Left lung (tissue), 10 donors: ENCODE results near the gene HSP90B1. TPM values are rescaled to one million over a fixed set of nuclear protein-coding genes. Genes with fewer than 3 reads are reported as not detected.

Source experiments
- ATAC-seq: fragments of 200-7000 bp; cut with Tn5 transposase; one replicate; pipeline ENCODE4 v1.9.1; 2020; ENCODE audit warnings: moderate library complexity
- DNase-seq, 4 donors: peaks; one replicate each; pipeline ENCODE4 v3.0.0-alpha.2; 2013 to 2020
- H3K27ac ChIP-seq, 2 donors: fragments of 200-600 bp; sonication (generic) in 1 of 2; one replicate each; pipeline versions ENCODE4 v1.5.0 to v1.8.0; 2020 to 2021
- H3K27me3 ChIP-seq, 2 donors: fragments of 200-600 bp; sonication (generic) in 1 of 2; one replicate each; pipeline versions ENCODE4 v1.5.0 to v1.8.0; 2020 to 2021
- H3K36me3 ChIP-seq, 2 donors: fragments of 200-600 bp; sonication (generic) in 1 of 2; one replicate each; pipeline versions ENCODE4 v1.5.0 to v1.8.0; 2020 to 2021
- H3K4me1 ChIP-seq, 2 donors: fragments of 200-600 bp; one replicate each; pipeline ENCODE4 v1.8.0; 2021
- H3K4me3 ChIP-seq, 2 donors: fragments of 200-600 bp; sonication (generic) in 1 of 2; one replicate each; pipeline versions ENCODE4 v1.5.0 to v1.8.0; 2020 to 2021; ENCODE audit warnings: mild to moderate bottlenecking in 1 of 2
- H3K9me3 ChIP-seq, 2 donors: fragments of 200-600 bp; sonication (generic) in 1 of 2; one replicate each; pipeline versions ENCODE4 v1.5.0 to v1.8.0; 2020 to 2021
- intact Hi-C, 2 donors: fragments of 100-400 bp; cut with DNase I; formaldehyde crosslinking; loops; one replicate each; pipeline versions ENCODE4 v1.11.2 to v1.14.2; 2022
- polyA plus RNA-seq, 6 donors: library from polyadenylated mRNA; unstranded; fragments of 120-200 nt; gene quantifications; one replicate each; pipeline ENCODE4 v1.2.1, GENCODE V29; 2013; ENCODE audit not compliant: insufficient read length in 6 of 6
- total RNA-seq, 2 donors: library from RNA; stranded (reverse); fragmentation: NEBNext Ultra II Directional; extraction: Animal tissue kit (Norgen Biotek cat#: 25700); gene quantifications; one replicate each; pipeline ENCODE4 v1.2.1, GENCODE V29; 2021
- TF ChIP-seq, protein P1 (sequence below), 2 donors: fragments of 200-600 bp; sonication (generic) in 1 of 2; IDR thresholded peaks; one replicate each; pipeline versions ENCODE4 v1.5.0 to v1.8.0; 2021; ENCODE audit warnings: antibody characterized with exemption in 2 of 2
- donor health status: DM: no; HTN: yes; CAD: no.
- donor health status: DM: no; HTN: no; CAD: no.

Gene HSP90B1
- total and polyA plus RNA-seq, 8 donors = 679 to 1,097 (median 761) TPM

DNA sequence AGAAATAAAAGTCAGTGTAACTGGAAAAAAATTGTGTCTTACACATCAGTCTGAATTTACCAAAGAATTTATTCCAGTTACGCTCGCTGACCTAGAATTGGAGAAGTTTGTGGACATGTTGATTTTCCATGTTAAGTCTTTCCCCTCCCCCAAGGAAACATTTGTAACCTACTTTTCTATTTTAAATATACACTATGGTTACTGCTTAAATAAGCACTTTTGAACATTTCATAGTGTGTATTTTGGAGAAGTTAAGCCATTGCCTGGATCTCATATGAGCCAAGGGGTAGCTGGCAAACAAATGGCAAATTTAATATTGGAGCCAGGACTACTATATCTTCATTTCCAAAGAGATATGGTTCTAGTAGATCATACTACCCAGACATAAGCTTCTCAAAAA is 46.3 kb upstream of the HSP90B1 start:
- DNase-seq = no peak
- H3K4me3 ChIP-seq = no peak overlapping the region
- H3K9me3 ChIP-seq = no peaks in the 10 kb centered on the region
- H3K36me3 ChIP-seq = no peaks in the 10 kb centered on the region
- no peak overlapping the region for H3K27ac ChIP-seq
- TF ChIP-seq, protein P1, sequence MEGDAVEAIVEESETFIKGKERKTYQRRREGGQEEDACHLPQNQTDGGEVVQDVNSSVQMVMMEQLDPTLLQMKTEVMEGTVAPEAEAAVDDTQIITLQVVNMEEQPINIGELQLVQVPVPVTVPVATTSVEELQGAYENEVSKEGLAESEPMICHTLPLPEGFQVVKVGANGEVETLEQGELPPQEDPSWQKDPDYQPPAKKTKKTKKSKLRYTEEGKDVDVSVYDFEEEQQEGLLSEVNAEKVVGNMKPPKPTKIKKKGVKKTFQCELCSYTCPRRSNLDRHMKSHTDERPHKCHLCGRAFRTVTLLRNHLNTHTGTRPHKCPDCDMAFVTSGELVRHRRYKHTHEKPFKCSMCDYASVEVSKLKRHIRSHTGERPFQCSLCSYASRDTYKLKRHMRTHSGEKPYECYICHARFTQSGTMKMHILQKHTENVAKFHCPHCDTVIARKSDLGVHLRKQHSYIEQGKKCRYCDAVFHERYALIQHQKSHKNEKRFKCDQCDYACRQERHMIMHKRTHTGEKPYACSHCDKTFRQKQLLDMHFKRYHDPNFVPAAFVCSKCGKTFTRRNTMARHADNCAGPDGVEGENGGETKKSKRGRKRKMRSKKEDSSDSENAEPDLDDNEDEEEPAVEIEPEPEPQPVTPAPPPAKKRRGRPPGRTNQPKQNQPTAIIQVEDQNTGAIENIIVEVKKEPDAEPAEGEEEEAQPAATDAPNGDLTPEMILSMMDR (IDR thresholded peaks at IDR 0.05) = no peak
- no peaks in the 10 kb centered on the region for H3K27me3 ChIP-seq
- no peak for ATAC-seq
- intact Hi-C loops = no loop called here
- H3K4me1 ChIP-seq = no peaks in the 10 kb centered on the region

DNA sequence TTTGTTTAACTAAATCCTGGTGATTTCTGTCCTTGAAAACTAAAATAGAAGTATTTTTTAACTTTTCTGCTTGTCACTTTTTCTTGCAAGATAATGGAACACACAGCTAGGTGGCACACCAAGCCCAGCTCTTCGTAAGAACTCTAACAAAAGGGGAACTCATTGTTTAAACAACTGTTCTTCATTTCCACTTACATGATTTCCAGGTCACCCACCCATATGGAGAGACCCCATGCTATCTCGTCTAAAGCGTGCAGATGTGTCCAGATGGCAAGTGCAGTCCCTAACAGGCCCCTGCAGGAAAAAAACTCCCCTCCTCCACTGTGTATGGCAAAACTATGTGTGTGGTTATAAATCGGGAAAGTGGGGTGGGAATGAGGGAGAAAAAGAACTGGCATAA is 45.9 kb upstream of the HSP90B1 start:
- H3K27ac ChIP-seq = no peak overlapping the region
- no peak overlapping the region for H3K4me3 ChIP-seq
- no peaks in the 10 kb centered on the region for H3K27me3 ChIP-seq
- TF ChIP-seq, protein P1 (IDR thresholded peaks at IDR 0.05) = no peak
- no peaks in the 10 kb centered on the region for H3K4me1 ChIP-seq
- ATAC-seq (peak; percentile 58), DNase-seq (peak in 1 of 4 donors; percentile 44)
- no peaks in the 10 kb centered on the region for H3K36me3 ChIP-seq
- intact Hi-C loops = no loop called here
- H3K9me3 ChIP-seq = no peaks in the 10 kb centered on the region

DNA sequence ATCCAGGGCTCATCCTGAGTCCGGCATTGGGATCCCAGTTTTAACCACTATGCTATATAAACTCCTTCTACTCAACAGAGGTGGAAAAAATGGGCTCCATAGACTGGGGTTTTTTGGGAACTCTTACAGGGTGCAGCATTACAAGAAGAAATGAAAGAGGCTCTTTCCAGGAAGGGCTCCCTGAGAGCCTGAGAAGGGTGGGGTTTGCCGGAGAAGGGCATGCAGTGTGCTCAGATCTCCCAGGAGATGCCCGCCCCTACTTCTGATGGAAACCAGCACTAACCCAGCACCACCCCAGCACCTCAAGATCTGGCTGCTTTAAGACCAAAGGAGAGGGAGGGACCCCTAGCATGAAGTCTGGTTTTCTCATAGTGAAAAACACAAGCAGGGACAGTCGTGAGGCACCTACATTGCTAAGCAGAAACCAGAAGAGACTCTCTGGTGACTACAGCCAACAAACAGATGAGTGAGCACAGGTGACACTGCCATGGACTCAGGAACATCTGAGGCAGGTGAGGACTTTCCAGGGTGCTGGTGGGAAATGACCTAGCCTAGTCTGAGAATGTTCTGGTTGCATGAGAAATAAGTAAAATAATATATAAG is 43.9 kb upstream of the HSP90B1 start:
- TF ChIP-seq, protein P1 (IDR thresholded peaks at IDR 0.05) = no peak
- intact Hi-C loops = no loop called here

DNA sequence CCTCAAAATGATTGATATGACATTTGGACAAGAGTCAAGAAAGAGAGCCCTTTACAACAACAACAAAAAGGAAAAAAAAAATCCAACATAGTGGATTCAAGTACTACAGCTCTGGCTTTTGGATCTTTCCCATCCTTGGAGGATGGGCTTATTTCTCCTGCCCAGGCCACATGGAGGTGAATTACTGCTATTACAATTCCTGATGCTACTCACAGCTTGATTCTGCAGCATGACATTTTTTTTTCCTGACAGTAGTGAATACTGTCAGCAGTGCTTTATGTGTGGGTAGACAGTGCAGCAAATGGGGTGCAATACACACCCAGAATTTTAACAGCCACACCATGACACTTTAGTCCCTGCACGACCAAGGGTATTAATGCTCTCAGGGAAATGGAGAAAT is 42.5 kb upstream of the HSP90B1 start:
- ATAC-seq = no peak
- intact Hi-C loops = no loop called here
- TF ChIP-seq, protein P1 (IDR thresholded peaks at IDR 0.05) = no peak
- no peak overlapping the region for H3K4me3 ChIP-seq
- H3K27ac ChIP-seq = no peak overlapping the region
- H3K9me3 ChIP-seq = no peaks in the 10 kb centered on the region
- no peaks in the 10 kb centered on the region for H3K36me3 ChIP-seq
- DNase-seq = no peak
- H3K4me1 ChIP-seq = no peaks in the 10 kb centered on the region
- no peaks in the 10 kb centered on the region for H3K27me3 ChIP-seq

More for the DNA sequence above, 43.9 kb upstream of the HSP90B1 start:
- Histone ChIP-seq H3K27me3 (no peaks in the 10 kb centered on the region), H3K4me1 (no peaks in the 10 kb centered on the region), H3K36me3 (no peaks in the 10 kb centered on the region), H3K27ac (no peak overlapping the region), H3K4me3 (no peak overlapping the region), H3K9me3 (no peaks in the 10 kb centered on the region)
- DNase-seq = no peak
- ATAC-seq = no peak

DNA sequence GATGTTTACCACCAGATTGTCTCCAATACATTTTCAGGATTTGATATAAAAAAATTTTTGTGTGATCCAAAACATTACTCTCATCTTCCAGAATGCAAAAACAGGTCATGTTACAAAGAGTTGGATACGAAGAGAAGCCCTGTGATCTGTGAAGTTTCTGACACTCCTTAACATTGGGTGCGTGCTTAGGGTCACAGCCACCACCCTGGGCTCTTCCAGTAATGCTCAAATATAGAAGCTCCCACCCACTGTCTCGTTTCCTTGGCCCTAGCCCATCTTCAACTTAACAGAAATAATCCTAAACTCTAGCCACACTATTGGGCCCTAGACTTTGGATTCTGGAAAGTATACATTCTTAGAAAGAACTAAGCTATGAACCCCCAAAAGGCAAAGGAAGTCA is 32.9 kb upstream of the HSP90B1 start:
- no peak overlapping the region for H3K27ac ChIP-seq
- TF ChIP-seq, protein P1 (IDR thresholded peaks at IDR 0.05) = no peak
- ATAC-seq (no peak), DNase-seq (no peak)
- no peaks in the 10 kb centered on the region for H3K9me3 ChIP-seq
- no peaks in the 10 kb centered on the region for H3K27me3 ChIP-seq
- H3K4me1 ChIP-seq = no peaks in the 10 kb centered on the region
- H3K36me3 ChIP-seq = no peaks in the 10 kb centered on the region
- H3K4me3 ChIP-seq = no peak overlapping the region
- intact Hi-C loops = no loop called here
